Testis (tissue), 2 donors: ENCODE data around the gene SPEN.

Experiments
- POLR2A ChIP-seq: fragments of 450-650 bp; IDR thresholded peaks from one replicate; pipeline ENCODE4 v1.6.1; 2017; ENCODE audit warnings: antibody characterized with exemption, mild to moderate bottlenecking, moderate library complexity
- TF ChIP-seq, protein P1 (sequence below), 3 experiments: fragments of 450-650 bp in 2 of 3; fragments of 200-600 bp in 1 of 3; sonication (generic) in 1 of 3; IDR thresholded peaks; one replicate each; pipeline ENCODE4 v1.5.1; 2016 to 2019; ENCODE audit warnings: antibody characterized with exemption in 3 of 3, mild to moderate bottlenecking in 2 of 3, moderate library complexity in 1 of 3

DNA sequence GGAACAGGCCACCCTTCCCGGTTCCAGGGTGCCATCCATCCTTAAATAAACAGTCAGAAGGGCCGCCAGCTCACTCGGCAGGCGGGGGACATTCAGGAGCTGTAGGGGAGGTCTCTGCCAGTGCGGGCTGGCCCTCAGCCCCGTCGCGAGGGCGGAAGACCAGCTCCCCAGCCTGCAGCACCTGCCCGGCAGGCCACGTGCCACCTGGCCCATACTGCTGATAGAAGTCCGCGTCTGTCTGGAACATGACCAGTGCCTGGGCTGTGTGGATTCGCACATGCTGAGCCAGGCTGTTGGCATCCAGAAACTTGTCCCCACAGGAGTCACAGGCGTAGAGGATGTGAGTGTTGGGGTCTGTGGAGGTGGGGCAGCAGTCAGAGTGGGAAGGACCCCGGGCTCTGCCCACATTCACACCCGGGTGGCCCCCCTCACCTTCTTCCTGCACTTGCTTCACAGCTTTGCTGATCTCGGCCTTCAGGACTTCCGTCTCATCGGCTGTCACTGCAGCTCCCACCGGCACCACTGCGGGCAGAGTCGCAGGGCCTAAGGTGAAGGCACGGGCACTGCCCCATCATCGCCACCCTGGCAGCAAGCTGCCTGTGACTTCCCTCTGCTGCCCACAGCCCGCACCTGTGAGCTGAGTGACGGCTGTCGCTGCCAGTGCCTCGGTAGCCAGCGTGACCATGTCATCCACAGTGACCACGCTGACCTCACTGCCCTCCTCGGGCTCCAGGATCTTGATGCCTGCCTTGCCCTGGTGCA, 94.6 kb downstream of the SPEN start:
- no peak for TF ChIP-seq POLR2A
- TF ChIP-seq, protein P1, sequence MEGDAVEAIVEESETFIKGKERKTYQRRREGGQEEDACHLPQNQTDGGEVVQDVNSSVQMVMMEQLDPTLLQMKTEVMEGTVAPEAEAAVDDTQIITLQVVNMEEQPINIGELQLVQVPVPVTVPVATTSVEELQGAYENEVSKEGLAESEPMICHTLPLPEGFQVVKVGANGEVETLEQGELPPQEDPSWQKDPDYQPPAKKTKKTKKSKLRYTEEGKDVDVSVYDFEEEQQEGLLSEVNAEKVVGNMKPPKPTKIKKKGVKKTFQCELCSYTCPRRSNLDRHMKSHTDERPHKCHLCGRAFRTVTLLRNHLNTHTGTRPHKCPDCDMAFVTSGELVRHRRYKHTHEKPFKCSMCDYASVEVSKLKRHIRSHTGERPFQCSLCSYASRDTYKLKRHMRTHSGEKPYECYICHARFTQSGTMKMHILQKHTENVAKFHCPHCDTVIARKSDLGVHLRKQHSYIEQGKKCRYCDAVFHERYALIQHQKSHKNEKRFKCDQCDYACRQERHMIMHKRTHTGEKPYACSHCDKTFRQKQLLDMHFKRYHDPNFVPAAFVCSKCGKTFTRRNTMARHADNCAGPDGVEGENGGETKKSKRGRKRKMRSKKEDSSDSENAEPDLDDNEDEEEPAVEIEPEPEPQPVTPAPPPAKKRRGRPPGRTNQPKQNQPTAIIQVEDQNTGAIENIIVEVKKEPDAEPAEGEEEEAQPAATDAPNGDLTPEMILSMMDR (IDR thresholded peaks at IDR 0.05) = no peak
